ENCODE data around the gene ADARB2. TPM values are rescaled to one million over a fixed set of nuclear protein-coding genes. Genes with fewer than 3 reads are reported as not detected.

The ADARB2 gene
- total RNA-seq, 1 donor from 2014 or later = 0.11 TPM

- peaks cover 9% of the 10 kb centered on the region for H3K27me3 ChIP-seq (ENCODE audit: low read depth)
- no peak for DNase-seq
- intact Hi-C loops (cut with micrococcal nuclease) = no loop called here
- H3K36me3 ChIP-seq = no peaks in the 10 kb centered on the region
- no peak for TF ChIP-seq CTCF (IDR thresholded peaks at IDR 0.05; ENCODE audit: borderline replicate concordance)
- no peaks in the 10 kb centered on the region for H3K9me3 ChIP-seq (replicated peaks)
- H3K4me1 ChIP-seq = no peaks in the 10 kb centered on the region
- no peak overlapping the region for H3K27ac ChIP-seq (replicated peaks)
- H3K4me3 ChIP-seq = no peak overlapping the region
Measured at GRCh38 chr10:1274111-1274661, 463.1 kb downstream of the ADARB2 start.

- intact Hi-C loops (cut with micrococcal nuclease) = no loop called here
- DNase-seq = no peak
- no peak for TF ChIP-seq CTCF (IDR thresholded peaks at IDR 0.05; ENCODE audit: borderline replicate concordance)
Measured at GRCh38 chr10:1273372-1274105, 463.8 kb downstream of the ADARB2 start.

GRCh38 chr10:1272777-1273161 is 464.6 kb downstream of the ADARB2 start:
- DNase-seq = no peak
- no peak overlapping the region for H3K27ac ChIP-seq (replicated peaks)
- intact Hi-C loops (cut with micrococcal nuclease) = no loop called here
- H3K36me3 ChIP-seq = no peaks in the 10 kb centered on the region
- no peak for TF ChIP-seq CTCF (IDR thresholded peaks at IDR 0.05; ENCODE audit: borderline replicate concordance)
- H3K4me1 ChIP-seq = no peaks in the 10 kb centered on the region
- H3K9me3 ChIP-seq (replicated peaks) = no peaks in the 10 kb centered on the region
- no peak overlapping the region for H3K4me3 ChIP-seq
- H3K27me3 ChIP-seq (ENCODE audit: low read depth) = peaks cover 9% of the 10 kb centered on the region

More at GRCh38 chr10:1273372-1274105, 463.8 kb downstream of the ADARB2 start:
- H3K27ac ChIP-seq (replicated peaks) = no peak overlapping the region
- H3K9me3 ChIP-seq (replicated peaks) = no peaks in the 10 kb centered on the region
- no peaks in the 10 kb centered on the region for H3K4me1 ChIP-seq
- H3K4me3 ChIP-seq = no peak overlapping the region
- H3K36me3 ChIP-seq = no peaks in the 10 kb centered on the region
- H3K27me3 ChIP-seq (ENCODE audit: low read depth) = peaks cover 9% of the 10 kb centered on the region

GRCh38 chr10:1272079-1272776 is 465.1 kb downstream of the ADARB2 start:
- TF ChIP-seq CTCF (IDR thresholded peaks at IDR 0.05; ENCODE audit: borderline replicate concordance) = no peak
- H3K36me3 ChIP-seq = no peaks in the 10 kb centered on the region
- H3K9me3 ChIP-seq (replicated peaks) = no peaks in the 10 kb centered on the region
- no peaks in the 10 kb centered on the region for H3K4me1 ChIP-seq
- H3K27ac ChIP-seq (replicated peaks) = no peak overlapping the region
- peaks cover 9% of the 10 kb centered on the region for H3K27me3 ChIP-seq (ENCODE audit: low read depth)
- DNase-seq = no peak
- no peak overlapping the region for H3K4me3 ChIP-seq
- intact Hi-C loops (cut with micrococcal nuclease) = no loop called here

GRCh38 chr10:1270906-1271305 is 466.4 kb downstream of the ADARB2 start:
- no peak overlapping the region for H3K27ac ChIP-seq (replicated peaks)
- H3K4me3 ChIP-seq = no peak overlapping the region
- H3K9me3 ChIP-seq (replicated peaks) = no peaks in the 10 kb centered on the region
- peaks cover 17% of the 10 kb centered on the region for H3K27me3 ChIP-seq (ENCODE audit: low read depth)
- intact Hi-C loops (cut with micrococcal nuclease) = no loop called here
- H3K36me3 ChIP-seq = no peaks in the 10 kb centered on the region
- DNase-seq = no peak
- no peak for TF ChIP-seq CTCF (IDR thresholded peaks at IDR 0.05; ENCODE audit: borderline replicate concordance)
- no peaks in the 10 kb centered on the region for H3K4me1 ChIP-seq

Data from left ventricle myocardium inferior (tissue), 1 donor.